Measurements from ENCODE around the gene ADH1B. TPM values are rescaled to one million over a fixed set of nuclear protein-coding genes. Genes with fewer than 3 reads are reported as not detected.
A peak's percentile ranks its signal among the peaks of the same experiment; 100 is the strongest.
"Not testable (repeated sequence)": the region's sequence is repeated elsewhere in the genome, so short reads cannot be mapped to it uniquely, and the experiment has no call there.

The ADH1B gene
- total RNA-seq (2014; rRNA removed; shearing (Covaris generic)), result not detected in 2 replicates

DNA sequence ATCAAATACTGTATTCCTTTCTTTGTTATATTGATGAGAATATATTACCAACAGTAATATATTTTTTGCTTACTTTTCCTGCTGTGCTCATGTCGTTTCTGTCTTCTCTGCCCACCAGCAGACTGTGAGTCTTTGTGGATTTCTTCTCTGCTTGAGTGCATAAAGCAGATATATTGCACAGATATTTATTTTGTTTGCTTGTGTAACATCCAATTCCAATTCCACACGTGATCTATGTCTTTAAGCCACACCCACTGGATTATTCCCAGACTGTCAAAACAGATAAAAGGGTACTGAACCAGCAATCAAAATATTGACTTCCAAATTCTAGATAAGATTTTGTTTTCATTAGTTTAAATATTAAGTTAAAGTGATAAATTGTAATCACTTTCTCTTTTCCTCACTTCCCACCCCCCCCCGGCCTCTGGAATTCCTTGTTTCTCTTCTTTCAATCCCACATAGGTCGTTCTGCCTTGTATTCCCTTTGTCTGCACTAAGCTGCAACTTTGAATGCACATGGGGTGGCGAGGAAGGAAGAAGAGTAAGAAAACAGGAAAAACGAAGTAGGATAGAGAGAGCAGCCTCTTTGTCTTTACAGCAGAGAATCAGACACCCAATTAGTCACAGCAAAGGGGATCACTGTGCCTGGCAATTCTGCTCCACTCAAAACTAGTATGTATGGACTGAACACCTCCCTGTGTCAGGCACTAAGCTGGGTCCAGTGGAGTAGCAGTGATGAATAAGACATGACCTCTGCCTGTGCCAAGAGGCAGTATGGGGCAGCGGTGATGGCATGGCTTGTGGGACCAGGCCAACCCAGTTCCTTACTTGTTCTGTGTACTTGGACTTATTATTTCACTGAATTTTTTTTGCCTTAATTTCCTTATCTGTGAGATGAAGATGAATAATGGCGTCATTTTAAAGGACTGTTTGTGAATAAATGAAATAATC, at the start of gene ADH1B:
Gene ADH1B (minus strand): TSS at position 161 of the 951 bp plus-strand sequence. CDS start 70 bp downstream, at position 91.
- no peak for DNase-seq (ENCODE audit: low read depth)

DNA sequence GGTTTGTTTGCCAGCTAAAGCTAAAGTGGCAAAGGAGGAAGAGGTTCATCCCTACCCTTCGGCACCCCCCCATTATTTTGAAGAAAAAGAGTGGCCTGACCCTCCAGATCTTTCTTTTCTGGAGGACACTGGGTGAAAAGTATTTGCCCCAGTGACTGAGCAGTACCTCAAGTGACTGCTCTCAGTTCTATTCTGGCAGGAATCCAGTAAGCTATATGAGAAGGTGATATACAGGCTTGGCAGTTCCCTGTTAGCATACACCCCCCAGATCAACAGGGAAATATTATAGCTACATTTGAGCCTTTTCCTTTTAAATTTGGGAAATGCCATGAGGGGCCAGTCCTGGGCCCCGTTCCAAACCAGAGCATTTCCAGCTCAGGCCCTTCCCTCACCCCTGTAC, 46.6 kb upstream of the ADH1B start:
- not testable (repeated sequence) for DNase-seq (ENCODE audit: low read depth)

DNA sequence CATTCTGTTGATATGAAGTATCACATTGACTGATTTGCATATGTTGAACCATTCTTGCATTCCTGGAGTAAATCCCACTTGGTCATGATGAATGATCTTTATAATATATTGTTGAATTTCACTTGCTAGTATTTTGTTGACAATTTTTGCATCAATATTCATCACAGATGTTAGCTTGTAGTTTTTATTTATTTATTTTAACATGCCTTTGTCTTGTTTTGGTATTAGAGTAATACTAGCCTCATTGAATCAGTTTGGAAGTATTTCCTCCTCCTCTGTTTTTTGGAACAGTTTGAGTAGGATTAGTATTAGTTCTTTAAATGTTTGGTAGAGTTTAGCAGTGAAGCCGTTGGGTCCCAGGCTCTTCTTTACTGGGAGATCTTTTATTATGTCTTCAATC, 45.3 kb upstream of the ADH1B start:
- DNase-seq (ENCODE audit: low read depth), result no peak

- DNase-seq (ENCODE audit: low read depth), result no peak
Observed at GRCh38 chr4:99362768-99363167, 41.6 kb upstream of the ADH1B start.

- DNase-seq (ENCODE audit: low read depth), result no peak
Observed at GRCh38 chr4:99361899-99362275, 40.7 kb upstream of the ADH1B start.

DNA sequence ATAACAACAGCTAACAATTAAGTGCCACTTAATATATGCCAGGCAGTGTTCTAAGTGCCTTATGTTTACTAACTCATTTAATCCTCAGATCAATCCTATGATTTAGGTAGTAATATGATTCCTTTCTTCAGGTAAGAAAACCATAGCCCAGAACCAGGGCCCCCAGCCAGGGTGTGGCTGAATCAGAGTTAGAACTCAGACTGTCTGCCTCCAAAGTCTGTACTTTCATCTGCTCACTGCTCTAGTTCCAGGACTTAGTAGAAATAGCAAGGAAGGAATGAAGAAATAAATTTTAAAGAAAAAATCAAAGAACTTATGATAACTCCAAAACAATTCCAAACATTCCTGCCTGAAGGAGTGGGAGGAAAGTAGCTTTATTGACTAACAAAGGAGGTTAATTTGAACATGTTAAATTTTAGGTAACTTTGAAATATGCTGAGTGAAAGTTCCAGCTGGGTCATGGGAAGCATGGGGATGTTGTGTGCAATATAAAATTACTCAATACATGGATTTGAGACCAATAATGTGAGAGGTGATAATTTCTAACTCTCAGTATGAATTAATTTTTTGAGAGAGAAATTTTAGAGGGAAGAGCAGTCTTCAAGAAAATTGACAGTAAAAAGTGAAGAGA, 40.2 kb upstream of the ADH1B start:
- no peak for DNase-seq (ENCODE audit: low read depth)

- no peak for DNase-seq (ENCODE audit: low read depth)
Observed at GRCh38 chr4:99359480-99360204, 38.4 kb upstream of the ADH1B start.

GRCh38 chr4:99357948-99358347, 36.7 kb upstream of the ADH1B start:
- DNase-seq (ENCODE audit: low read depth), result no peak

GRCh38 chr4:99356992-99357391, 35.8 kb upstream of the ADH1B start:
- no peak for DNase-seq (ENCODE audit: low read depth)

- not testable (repeated sequence) for DNase-seq (ENCODE audit: low read depth)
Observed at GRCh38 chr4:99356149-99356548, 34.9 kb upstream of the ADH1B start.

DNA sequence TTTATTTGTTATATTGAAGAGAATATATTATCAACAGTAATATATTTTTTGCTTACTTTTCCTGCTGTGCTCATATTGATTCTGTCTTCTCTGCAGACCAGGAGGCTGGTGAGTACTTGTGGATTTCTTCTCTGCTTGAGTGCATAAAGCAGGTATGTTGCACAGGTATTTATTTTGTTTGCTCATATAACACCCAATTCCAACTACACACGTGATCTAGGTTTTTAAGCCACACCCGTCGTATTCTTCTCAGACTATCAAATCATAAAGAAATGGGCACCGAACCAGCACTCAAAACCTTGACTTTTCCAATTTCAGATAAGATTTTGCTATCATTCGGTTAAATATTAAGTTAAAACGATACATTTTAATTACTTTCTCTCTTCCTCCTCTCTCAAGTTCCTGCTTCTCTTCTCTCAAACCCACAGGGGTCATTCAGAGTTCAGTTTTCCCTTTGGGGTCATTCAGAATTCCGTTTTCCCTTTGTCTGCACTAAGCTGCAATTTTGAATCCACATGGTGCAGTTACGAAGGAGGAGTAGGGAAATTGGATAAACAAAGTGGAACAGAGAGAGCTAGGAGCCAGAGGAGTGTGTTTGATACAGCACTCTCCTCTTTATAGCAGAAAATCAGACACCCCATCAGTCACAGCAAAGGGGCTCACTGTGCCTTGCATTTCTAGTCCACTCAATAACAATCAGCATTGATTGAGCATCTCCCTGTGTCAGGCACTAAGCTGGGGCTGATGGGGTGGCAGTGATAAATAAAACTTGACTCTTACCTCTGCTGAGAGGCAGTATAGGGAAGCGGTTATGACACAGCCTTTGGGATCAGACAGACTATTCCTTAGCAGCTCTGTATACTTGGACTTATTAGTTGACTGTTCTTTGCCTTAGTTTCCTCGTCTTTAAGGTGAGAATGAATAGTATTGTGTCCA, 31.7 kb upstream of the ADH1B start, which contains the start of gene ADH1C:
Gene ADH1C (minus strand): TSS at position 145 of the 936 bp plus-strand sequence. CDS start 71 bp downstream, at position 74.
- no peak for DNase-seq (ENCODE audit: low read depth)

DNA sequence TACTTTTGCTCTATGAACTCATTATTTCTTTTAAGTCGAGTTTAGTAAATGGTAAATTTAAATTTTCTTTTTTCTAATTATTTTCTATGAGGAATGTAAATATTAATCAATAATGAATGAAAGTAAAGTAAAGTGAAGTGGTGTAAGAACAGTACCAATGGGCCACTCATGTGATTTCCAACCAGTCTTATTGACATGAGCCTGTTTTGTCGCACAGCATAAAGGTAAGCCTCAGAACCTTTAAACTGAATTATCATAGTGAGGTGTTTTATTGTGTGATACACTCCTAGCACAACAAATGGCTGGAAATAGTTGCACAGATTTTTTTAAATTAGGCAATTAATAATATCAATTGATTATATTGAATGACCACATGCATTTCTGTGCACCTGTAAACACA, 30.3 kb upstream of the ADH1B start:
- DNase-seq (ENCODE audit: low read depth), result no peak

- DNase-seq (ENCODE audit: low read depth), result no peak
Observed at GRCh38 chr4:99349338-99349737, 28.1 kb upstream of the ADH1B start.

- DNase-seq (ENCODE audit: low read depth), result not testable (repeated sequence)
Observed at GRCh38 chr4:99342624-99343023, 21.4 kb upstream of the ADH1B start.

GRCh38 chr4:99341426-99341825, 20.2 kb upstream of the ADH1B start:
- DNase-seq (ENCODE audit: low read depth), result no peak

- DNase-seq (ENCODE audit: low read depth), result no peak
Observed at GRCh38 chr4:99339172-99339571, 18.0 kb upstream of the ADH1B start.

GRCh38 chr4:99336553-99336952, 15.4 kb upstream of the ADH1B start:
- DNase-seq (ENCODE audit: low read depth), result no peak

DNA sequence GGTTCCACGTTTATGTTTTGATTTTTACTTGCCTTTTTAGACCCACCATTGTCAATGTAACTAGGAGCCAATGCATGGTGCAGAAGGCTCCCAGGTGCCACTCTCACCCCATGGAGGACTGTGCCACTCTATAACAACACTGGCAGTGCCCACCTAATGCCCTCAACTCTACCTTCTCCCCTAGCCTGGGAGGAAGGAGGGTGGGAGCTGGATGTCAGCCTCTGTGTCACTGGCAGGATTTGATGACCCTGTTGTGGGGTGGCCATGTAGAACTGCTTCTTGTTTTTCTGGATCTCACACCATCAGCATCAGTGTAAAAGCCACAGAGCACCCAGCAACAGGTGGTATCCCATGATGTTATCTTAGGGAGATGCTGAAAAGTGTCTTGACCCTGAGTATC, 13.7 kb upstream of the ADH1B start:
- no peak for DNase-seq (ENCODE audit: low read depth)

GRCh38 chr4:99330648-99331047, 9.4 kb upstream of the ADH1B start:
- DNase-seq (ENCODE audit: low read depth), result no peak

GRCh38 chr4:99329876-99330275, 8.7 kb upstream of the ADH1B start:
- DNase-seq (ENCODE audit: low read depth), result no peak

GRCh38 chr4:99324979-99325378, 3.8 kb upstream of the ADH1B start:
- peak; percentile 3 for DNase-seq (ENCODE audit: low read depth)

All from M059J (cell line).